Measurements from ENCODE around the gene MYLK.

- no peak for TF ChIP-seq RBBP5 (IDR thresholded peaks at IDR 0.05; ENCODE audit: borderline replicate concordance, insufficient read depth, low read length, poor library complexity, severe bottlenecking)
- no peak for TF ChIP-seq CTCF (IDR thresholded peaks at IDR 0.05 in 2 of 3, conservative IDR thresholded peaks at IDR 0.05 in 1 of 3; ENCODE audit: insufficient read depth in 2 of 3, low read depth in 1 of 3, low read length in 3 of 3)
- no peak for TF ChIP-seq ZZZ3 (IDR thresholded peaks at IDR 0.05)
- TF ChIP-seq FOXK1 (CRISPR knock-in tag; IDR thresholded peaks at IDR 0.05; ENCODE audit: borderline replicate concordance) = no peak
- no peak for TF ChIP-seq SUPT5H (IDR thresholded peaks at IDR 0.05)
- no peak for TF ChIP-seq EP300 (IDR thresholded peaks at IDR 0.05; ENCODE audit: low read length)
- no peak for TF ChIP-seq BHLHE40 (IDR thresholded peaks at IDR 0.05; ENCODE audit: low read length)
- no peak for TF ChIP-seq JUND (IDR thresholded peaks at IDR 0.05; ENCODE audit: borderline replicate concordance, low read depth, low read length)
- TF ChIP-seq JUND (tag; IDR thresholded peaks at IDR 0.05; ENCODE audit: borderline replicate concordance, low read depth, low read length) = no peak
- TF ChIP-seq BRF1 (IDR thresholded peaks at IDR 0.05; ENCODE audit: borderline replicate concordance, extremely low read depth, insufficient read length) = no peak
- TF ChIP-seq SREBF1 (IDR thresholded peaks at IDR 0.05; ENCODE audit: borderline replicate concordance, low read depth, low read length) = no peak
- TF ChIP-seq POLR2G (IDR thresholded peaks at IDR 0.05; ENCODE audit: low read depth, low read length) = no peak
- TF ChIP-seq PATZ1 (CRISPR knock-in tag; IDR thresholded peaks at IDR 0.05; ENCODE audit: borderline replicate concordance) = no peak
- TF ChIP-seq HDAC2 (IDR thresholded peaks at IDR 0.05) = no peak
- no peak for TF ChIP-seq SMC3 (conservative IDR thresholded peaks at IDR 0.05; ENCODE audit: insufficient read depth, low read depth, low read length)
Observed at GRCh38 chr3:123791417-123791816, 92.7 kb downstream of the MYLK start.

Data from K562 (cell line).